ENCODE data around the gene BCL2L13. TPM values are rescaled to one million over a fixed set of nuclear protein-coding genes. Genes with fewer than 3 reads are reported as not detected.

Gene BCL2L13
- total RNA-seq, 4 donors from 2014 or later = 35.2 to 50.1 (median 38.3) TPM

- Histone ChIP-seq H3K4me1 (peaks cover 4 to 32% (median 14%) of the 10 kb centered on the region in 4 donors), H3K4me3 (no peak overlapping the region), H3K36me3 (no peaks in the 10 kb centered on the region), H3K9me3 (no peaks in the 10 kb centered on the region), H3K27me3 (no peaks in the 10 kb centered on the region), H3K27ac (peak overlapping the region in 1 of 4 donors; percentile 10)
- TF ChIP-seq POLR2A (IDR thresholded peaks at IDR 0.05) = no peak
- TF ChIP-seq, protein P1, sequence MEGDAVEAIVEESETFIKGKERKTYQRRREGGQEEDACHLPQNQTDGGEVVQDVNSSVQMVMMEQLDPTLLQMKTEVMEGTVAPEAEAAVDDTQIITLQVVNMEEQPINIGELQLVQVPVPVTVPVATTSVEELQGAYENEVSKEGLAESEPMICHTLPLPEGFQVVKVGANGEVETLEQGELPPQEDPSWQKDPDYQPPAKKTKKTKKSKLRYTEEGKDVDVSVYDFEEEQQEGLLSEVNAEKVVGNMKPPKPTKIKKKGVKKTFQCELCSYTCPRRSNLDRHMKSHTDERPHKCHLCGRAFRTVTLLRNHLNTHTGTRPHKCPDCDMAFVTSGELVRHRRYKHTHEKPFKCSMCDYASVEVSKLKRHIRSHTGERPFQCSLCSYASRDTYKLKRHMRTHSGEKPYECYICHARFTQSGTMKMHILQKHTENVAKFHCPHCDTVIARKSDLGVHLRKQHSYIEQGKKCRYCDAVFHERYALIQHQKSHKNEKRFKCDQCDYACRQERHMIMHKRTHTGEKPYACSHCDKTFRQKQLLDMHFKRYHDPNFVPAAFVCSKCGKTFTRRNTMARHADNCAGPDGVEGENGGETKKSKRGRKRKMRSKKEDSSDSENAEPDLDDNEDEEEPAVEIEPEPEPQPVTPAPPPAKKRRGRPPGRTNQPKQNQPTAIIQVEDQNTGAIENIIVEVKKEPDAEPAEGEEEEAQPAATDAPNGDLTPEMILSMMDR (IDR thresholded peaks at IDR 0.05) = no peak
- no peak for DNase-seq
Measured at GRCh38 chr22:17779286-17780115, 140.9 kb downstream of the BCL2L13 start.

DNA sequence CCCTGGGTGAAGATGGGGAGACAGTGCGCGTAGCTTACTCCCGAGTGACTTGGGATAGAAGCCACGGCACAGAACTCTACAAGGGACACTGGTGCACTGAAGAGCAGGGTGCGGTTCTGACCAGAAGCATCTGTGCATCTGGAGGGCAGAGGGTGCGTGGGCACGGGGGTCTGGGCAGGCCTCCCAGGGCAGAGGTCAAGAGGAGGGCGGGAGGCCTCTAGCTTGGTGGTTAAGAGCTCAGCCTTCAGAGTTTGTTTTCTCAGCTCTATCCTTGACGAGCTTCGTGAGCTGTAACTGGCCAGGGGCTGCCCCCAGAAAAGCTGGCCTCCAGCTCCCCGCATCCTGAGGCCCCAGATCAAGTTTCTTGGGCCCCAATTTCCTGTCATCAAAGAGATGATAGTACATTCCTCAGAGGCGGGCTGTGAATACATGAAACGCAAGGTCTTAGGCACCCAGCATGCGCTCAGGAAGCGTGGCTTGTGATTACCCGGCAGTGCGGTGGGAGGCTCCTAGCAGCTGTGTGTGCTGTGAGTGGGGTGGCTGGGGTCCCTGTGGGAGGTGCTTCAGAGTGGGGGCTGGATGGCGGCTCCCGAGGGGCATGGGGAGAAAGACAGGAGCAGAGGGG is 141.7 kb downstream of the BCL2L13 start:
- TF ChIP-seq POLR2A (IDR thresholded peaks at IDR 0.05) = no peak
- TF ChIP-seq, protein P1 (IDR thresholded peaks at IDR 0.05) = no peak
- Histone ChIP-seq H3K9me3 (no peaks in the 10 kb centered on the region), H3K36me3 (no peaks in the 10 kb centered on the region), H3K27me3 (no peaks in the 10 kb centered on the region), H3K4me3 (no peak overlapping the region), H3K27ac (no peak overlapping the region), H3K4me1 (peaks cover 4 to 25% (median 14%) of the 10 kb centered on the region in 4 donors)
- no peak for DNase-seq

Small RNAs within 50 kb of the gene (small RNA-seq; reads per million reads assigned to genes)
- gene MIR3198-1 = 0 reads per million in 2 donors

Other genes starting within 250 kb of the BCL2L13 start
- 1 to 10 TPM in 3 of 4 donors, not detected in 1; 1.9 to 8.3 (median 5.5) TPM for gene SLC25A18, start 75.3 kb upstream of the BCL2L13 start, total RNA-seq
- gene ATP6V1E1, start 10.0 kb upstream of the BCL2L13 start, total RNA-seq = 10 to 100 TPM; 64.4 to 70.9 (median 66.5) TPM
- gene BID, start 135.7 kb downstream of the BCL2L13 start, total RNA-seq = 10 to 100 TPM; 16.5 to 35.1 (median 27.5) TPM